MM.1S (cell line): ENCODE data around the gene N4BP2L2.

Experiments
- DNase-seq: peaks from one replicate; pipeline ENCODE4 v3.0.0-alpha.2; 2015
- H2AFZ ChIP-seq: fragments of 300-600 bp; sonication (generic); 2 replicates; pipeline ENCODE4 v1.6.0; 2016; ENCODE audit warnings: antibody characterized with exemption, low read length
- H3F3A ChIP-seq: fragments of 300-600 bp; sonication (generic); 2 replicates; pipeline ENCODE4 v1.6.1; 2016; ENCODE audit warnings: mild to moderate bottlenecking, antibody characterized with exemption, low read length, moderate library complexity, mixed read lengths; ENCODE audit not compliant: insufficient read depth
- H3K27ac ChIP-seq: fragments of 300-600 bp; sonication (generic); 2 replicates; pipeline ENCODE4 v1.5.1; 2016; ENCODE audit warnings: mild to moderate bottlenecking, low read length
- H3K27me3 ChIP-seq: fragments of 300-600 bp; sonication (generic); replicated peaks from 2 replicates; pipeline ENCODE4 v1.6.0; 2016; ENCODE audit warnings: low read length; ENCODE audit not compliant: insufficient read depth
- H3K36me3 ChIP-seq: fragments of 300-600 bp; sonication (generic); replicated peaks from 2 replicates; pipeline ENCODE4 v1.6.1; 2016; ENCODE audit warnings: mild to moderate bottlenecking, low read length, mixed read lengths; ENCODE audit not compliant: insufficient read depth
- H3K4me1 ChIP-seq: fragments of 300-600 bp; sonication (generic); 2 replicates; pipeline ENCODE4 v1.6.1; 2016; ENCODE audit warnings: low read length, mixed read lengths
- H3K4me2 ChIP-seq: fragments of 300-600 bp; sonication (generic); 2 replicates; pipeline ENCODE4 v1.6.0; 2016; ENCODE audit warnings: low read depth, low read length
- H3K4me3 ChIP-seq: fragments of 300-600 bp; sonication (generic); 2 replicates; pipeline ENCODE4 v1.5.1; 2016; ENCODE audit warnings: low read length, mixed read lengths
- H3K79me2 ChIP-seq: fragments of 300-600 bp; sonication (generic); 2 replicates; pipeline ENCODE4 v1.6.1; 2016; ENCODE audit warnings: mixed run types, low read length, mixed read lengths
- H3K9ac ChIP-seq: fragments of 300-600 bp; sonication (generic); 2 replicates; pipeline ENCODE4 v1.6.1; 2016; ENCODE audit warnings: low read length, mixed read lengths
- H3K9me2 ChIP-seq: fragments of 300-600 bp; sonication (generic); replicated peaks from 2 replicates; pipeline ENCODE4 v1.6.1; 2016; ENCODE audit warnings: mild to moderate bottlenecking, low read length, mixed read lengths; ENCODE audit not compliant: insufficient read depth
- H3K9me3 ChIP-seq: fragments of 300-600 bp; sonication (generic); replicated peaks from 2 replicates; pipeline ENCODE4 v1.6.1; 2016; ENCODE audit warnings: mild to moderate bottlenecking, low read length, mixed read lengths; ENCODE audit not compliant: insufficient read depth
- H4K20me1 ChIP-seq: fragments of 300-600 bp; sonication (generic); 2 replicates; pipeline ENCODE4 v1.6.1; 2016; ENCODE audit warnings: mild to moderate bottlenecking, low read length, moderate library complexity, mixed read lengths; ENCODE audit not compliant: insufficient read depth
- CTCF ChIP-seq: fragments of 300-600 bp; sonication (generic); IDR thresholded peaks from 2 replicates; pipeline ENCODE4 v1.5.1; 2016; ENCODE audit warnings: antibody characterized with exemption, low read length, mixed read lengths
- EZH2 ChIP-seq: fragments of 300-600 bp; sonication (generic); optimal IDR thresholded peaks from 2 replicates; pipeline ENCODE3; 2017; ENCODE audit warnings: low read depth, mild to moderate bottlenecking, antibody characterized with exemption, low read length, mixed read lengths
- EZH2phosphoT487 ChIP-seq: fragments of 300-600 bp; sonication (generic); IDR thresholded peaks from 2 replicates; pipeline ENCODE4 v1.6.1; 2018; ENCODE audit warnings: antibody characterized with exemption, low read length

The N4BP2L2 gene

GRCh38 chr13:32468502-32469142 is 70.0 kb downstream of the N4BP2L2 start:
- no peak for DNase-seq
- Histone ChIP-seq H3K4me2 (no peak overlapping the region), H3K79me2 (no peaks in the 10 kb centered on the region), H3K4me1 (peaks cover 38% of the 10 kb centered on the region), H3K9me3 (no peaks in the 10 kb centered on the region), H2AFZ (no peak overlapping the region), H3K27ac (peak overlapping the region; percentile 16; the same call in 1 of the 2 replicates), H3K27me3 (no peaks in the 10 kb centered on the region), H3F3A (peaks cover 25% of the 10 kb centered on the region), H3K9me2 (no peaks in the 10 kb centered on the region), H4K20me1 (no peaks in the 10 kb centered on the region), H3K9ac (no peak overlapping the region), H3K4me3 (no peak overlapping the region), H3K36me3 (no peaks in the 10 kb centered on the region)
- TF ChIP-seq CTCF (no peak), EZH2 (no peak), EZH2phosphoT487 (no peak)

GRCh38 chr13:32456591-32456990 is 82.0 kb downstream of the N4BP2L2 start:
- H3K4me2 ChIP-seq, result no peak overlapping the region
- H3K36me3 ChIP-seq, result no peaks in the 10 kb centered on the region
- H4K20me1 ChIP-seq, result no peaks in the 10 kb centered on the region
- H3K27me3 ChIP-seq, result no peaks in the 10 kb centered on the region
- no peak overlapping the region for H3K9ac ChIP-seq
- no peaks in the 10 kb centered on the region for H3F3A ChIP-seq
- H3K27ac ChIP-seq, result no peak overlapping the region
- H3K79me2 ChIP-seq, result no peaks in the 10 kb centered on the region
- TF ChIP-seq EZH2phosphoT487, result no peak
- no peak for TF ChIP-seq CTCF
- TF ChIP-seq EZH2, result no peak
- no peaks in the 10 kb centered on the region for H3K9me2 ChIP-seq
- peaks cover 6% of the 10 kb centered on the region for H3K4me1 ChIP-seq
- H3K9me3 ChIP-seq, result no peaks in the 10 kb centered on the region
- no peak overlapping the region for H3K4me3 ChIP-seq
- H2AFZ ChIP-seq, result no peak overlapping the region
- no peak for DNase-seq

GRCh38 chr13:32455594-32455903 is 83.0 kb downstream of the N4BP2L2 start:
- no peaks in the 10 kb centered on the region for H3K79me2 ChIP-seq
- no peak overlapping the region for H2AFZ ChIP-seq
- peaks cover 6% of the 10 kb centered on the region for H3K4me1 ChIP-seq
- no peak overlapping the region for H3K27ac ChIP-seq
- H3K4me2 ChIP-seq, result no peak overlapping the region
- H3K36me3 ChIP-seq, result no peaks in the 10 kb centered on the region
- TF ChIP-seq CTCF, result no peak
- TF ChIP-seq EZH2phosphoT487, result no peak
- TF ChIP-seq EZH2, result no peak
- no peak overlapping the region for H3K9ac ChIP-seq
- H3K9me2 ChIP-seq, result no peaks in the 10 kb centered on the region
- H3K4me3 ChIP-seq, result no peak overlapping the region
- H3F3A ChIP-seq, result no peaks in the 10 kb centered on the region
- DNase-seq, result no peak
- H3K9me3 ChIP-seq, result no peaks in the 10 kb centered on the region
- H3K27me3 ChIP-seq, result no peaks in the 10 kb centered on the region
- H4K20me1 ChIP-seq, result no peaks in the 10 kb centered on the region
